Cerebellar nuclear complex (tissue), 1 donor: ENCODE data around the gene SCOC.

Source experiments
- DNase-seq, 2 experiments: peaks; one replicate each; lab custom pipeline; 2025; lab: John Stamatoyannopoulos, UW

The SCOC gene

DNA sequence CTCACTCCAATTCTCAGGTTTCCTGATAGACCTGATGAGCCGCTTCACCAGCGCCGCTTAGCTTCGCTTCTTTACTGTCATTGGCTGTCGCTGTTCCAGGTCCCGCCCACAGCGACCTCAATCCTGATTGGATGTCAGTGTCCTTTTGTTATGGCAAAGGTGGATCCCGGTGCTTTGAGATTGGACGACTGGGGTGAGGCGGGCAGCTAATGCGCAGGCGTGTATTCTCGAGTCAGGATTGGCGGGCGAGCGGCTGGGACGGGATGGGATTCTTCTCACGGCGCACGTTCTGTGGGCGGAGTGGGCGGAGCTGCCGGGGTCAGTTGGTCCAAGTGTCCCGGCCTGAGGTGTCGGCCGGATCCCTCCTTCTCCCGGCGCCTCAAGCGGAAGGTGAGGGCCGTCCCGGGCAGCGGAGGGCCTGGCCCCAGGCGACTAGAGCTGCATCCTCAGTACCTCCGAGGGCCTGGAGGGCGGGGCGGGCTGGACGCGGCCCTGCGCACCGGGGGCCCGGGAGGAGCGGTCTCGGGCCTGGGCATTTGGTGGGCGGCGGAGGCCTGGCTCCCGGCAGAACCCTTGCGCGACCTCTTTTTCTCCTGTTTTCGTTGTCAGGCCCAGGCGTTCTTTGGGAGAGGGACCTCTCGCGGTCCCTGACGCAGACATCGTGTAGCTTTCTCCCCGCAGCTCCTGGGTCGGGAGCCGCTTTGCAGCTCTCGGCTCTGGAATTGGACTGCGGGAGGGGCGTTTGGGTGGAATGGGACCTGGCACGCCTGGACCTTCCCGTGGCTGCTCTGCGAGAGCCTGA lies at the start of gene SCOC:
TSS of gene SCOC (plus strand) at position 319 of the 802 bp plus-strand sequence. CDS start 5,525 bp downstream, outside the sequence.
- DNase-seq = peak; percentile 94 to 99

DNA sequence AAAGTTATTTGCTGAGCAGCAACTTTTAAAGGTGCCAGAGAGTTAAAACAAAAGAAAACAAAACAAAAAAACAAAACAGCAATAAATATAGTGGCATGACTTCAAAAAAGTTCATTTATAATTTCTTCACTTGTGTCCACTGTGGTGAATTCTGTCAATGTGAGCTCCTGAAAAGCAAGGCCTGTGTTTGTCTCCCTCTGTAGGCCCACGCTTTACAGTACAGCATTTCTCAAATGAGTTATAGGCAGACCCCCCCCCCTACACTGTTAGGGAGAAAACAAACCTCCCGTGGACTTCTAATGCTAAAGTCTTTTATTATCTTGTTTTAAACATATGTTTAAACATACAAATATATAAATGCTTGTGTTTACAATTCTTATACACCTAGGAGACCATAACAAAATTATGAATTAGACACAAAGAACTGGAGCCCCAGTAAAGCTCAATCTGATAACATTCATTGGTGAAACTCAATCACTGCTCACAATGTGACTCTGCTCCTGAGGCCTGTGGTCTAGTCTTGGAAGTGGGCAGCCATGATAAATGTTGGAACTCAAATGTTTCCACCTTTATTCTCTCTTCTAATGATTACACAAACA lies 47.0 kb upstream of the SCOC start:
- DNase-seq = no peak

DNA sequence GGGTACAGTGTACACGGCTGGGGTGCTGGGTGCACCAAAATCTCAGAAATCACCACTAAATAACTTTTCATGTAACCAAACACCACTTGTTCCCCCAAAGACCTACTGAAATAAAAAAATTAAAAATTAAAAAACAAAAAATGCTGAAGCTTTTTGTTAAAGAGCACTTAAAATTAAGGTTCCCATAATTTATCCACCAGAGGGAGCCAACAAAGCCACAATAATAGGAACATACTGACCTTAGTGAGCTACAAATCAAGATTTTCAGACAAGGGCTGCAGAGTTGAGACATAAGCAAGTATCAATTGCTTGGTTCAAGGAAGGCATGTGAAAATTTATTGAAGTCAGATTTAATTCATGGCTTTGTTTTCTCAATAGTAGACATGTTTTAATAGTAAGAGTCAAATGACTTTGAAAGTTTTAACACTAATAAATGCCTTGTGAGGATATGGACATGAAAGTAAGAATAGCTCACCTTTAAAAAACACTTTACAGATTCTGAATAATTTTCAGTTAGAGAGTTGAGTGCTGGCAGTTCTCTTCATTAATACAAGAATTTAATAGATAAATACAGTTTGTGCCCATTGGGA lies 43.0 kb upstream of the SCOC start:
- no peak for DNase-seq

DNA sequence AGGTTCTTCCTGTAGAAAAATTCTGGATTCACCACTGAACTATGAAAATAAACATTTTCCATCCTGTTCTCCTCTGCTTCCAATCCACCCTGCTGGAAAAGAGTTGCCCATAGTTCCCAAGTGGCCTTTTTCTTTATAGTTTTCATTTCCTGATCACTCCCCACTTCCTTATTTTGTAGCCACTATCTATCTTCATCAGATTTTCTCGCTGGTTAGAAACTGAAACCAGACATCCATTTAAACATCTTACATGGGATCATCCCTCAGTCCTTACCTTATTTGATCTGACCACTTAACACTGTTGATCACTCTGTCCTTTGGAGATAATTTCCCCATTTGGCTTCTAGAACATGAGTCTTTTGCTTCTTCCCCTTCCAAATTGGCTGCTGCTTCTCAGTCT lies 42.2 kb upstream of the SCOC start:
- no peak for DNase-seq

DNA sequence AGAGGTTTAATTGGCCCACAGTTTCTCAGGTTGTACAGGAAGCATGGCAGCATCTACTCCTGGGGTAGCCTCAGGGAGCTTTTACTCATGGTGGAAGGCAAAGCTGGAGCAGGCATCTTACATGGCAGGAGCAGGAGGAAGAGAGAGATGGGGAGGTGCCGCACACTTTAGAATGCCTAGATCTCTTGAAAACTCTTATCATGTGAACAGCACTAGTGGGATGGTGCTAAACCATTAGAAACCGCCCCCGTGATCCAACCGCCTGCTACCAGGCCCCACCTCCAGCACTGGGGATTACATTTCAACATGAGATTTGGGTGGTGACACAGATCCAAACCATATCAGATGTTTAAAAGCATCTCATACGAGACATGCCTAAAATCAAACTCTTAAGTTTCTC lies 41.6 kb upstream of the SCOC start:
- no peak for DNase-seq

DNA sequence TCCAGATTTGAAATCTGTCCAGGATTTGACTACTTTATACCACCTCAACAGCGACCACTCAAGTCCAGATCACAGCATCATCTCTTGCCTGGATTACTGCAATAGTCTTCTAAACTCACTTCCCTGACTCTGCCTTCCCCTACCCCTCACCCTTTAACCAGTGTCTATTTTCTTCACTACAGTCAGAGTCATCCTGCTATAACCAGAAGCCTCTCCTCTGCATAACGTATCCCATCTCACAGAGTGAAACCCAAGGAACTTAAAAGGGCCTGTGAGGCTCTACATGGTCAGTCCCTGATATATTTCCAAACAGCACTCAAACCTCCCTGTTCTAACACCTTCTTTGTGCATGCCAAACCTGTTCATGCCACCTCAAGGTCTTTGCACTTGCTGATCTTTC lies 40.7 kb upstream of the SCOC start:
- no peak for DNase-seq

DNA sequence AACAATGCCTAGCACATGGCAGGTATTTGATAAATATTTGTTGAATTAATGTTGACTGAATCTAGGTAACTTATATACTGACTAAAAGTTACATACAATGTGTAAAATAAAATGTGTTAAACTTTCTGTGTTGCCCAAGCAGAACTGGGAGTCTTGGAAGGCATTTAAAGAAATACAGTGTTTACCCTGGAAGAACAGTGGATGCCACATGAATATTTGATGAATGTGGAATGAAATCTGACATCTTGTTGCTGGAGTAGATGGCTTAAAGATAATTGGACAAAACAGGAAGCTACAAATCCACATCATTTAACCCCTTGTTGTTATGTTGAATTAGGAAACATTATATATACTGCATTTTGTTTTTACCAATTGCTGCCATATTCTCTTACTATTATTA lies 39.9 kb upstream of the SCOC start:
- no peak for DNase-seq

DNA sequence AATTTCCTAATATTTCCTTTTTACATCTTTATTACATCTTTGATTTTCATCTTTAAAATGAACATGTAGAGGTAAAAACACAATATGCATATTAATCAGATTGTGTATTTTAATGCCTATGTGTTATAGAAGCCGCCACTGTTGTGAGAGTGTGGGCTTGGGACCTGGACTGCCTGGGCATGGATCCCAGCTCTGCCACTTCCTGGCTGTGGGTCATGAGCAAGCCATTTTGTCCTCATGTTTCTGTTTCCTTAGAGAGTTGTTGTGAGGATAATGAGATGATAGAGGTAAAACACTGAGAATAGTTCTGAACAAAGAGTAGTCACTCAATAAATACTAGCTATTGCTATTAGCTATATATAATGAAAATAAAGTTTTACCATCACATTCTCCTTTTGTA lies 38.4 kb upstream of the SCOC start:
- DNase-seq = no peak

DNA sequence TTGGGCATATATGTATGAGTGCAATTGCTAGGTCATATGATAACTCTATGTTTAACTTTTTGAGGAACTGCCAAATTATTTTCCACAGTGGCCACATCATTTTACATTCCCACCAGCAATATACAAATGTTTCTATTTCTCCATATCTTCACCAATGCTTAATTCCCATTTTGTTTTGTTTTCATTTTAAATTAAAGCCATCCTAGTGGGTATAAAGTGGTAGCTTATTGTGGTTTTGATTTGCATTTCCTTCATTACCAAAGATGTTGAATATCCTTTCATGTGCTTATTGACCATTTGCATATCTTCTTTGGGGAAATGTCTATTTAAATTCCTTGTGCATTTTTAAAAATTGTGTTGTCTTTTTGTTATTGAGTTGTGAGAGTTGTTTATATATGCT lies 36.7 kb upstream of the SCOC start:
- DNase-seq = no peak

DNA sequence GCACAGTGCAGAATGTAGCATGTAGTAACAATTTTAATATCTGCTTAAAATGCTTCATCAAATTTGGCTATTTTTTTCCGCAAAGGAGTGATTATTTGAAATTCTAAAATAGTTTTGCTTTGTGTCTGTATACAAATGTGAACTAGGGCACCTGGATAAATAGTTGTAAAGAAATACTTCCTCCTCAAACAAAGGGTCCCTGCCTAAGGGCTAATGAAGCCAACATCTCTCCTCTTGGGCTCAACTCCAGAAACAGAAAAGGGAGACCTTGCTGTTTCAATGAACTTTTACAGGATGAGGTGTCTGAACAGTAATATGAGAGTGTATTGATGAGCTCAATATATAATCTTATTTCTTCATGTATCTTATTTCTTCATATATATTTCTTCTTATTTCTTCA lies 30.8 kb upstream of the SCOC start:
- DNase-seq = no peak

DNA sequence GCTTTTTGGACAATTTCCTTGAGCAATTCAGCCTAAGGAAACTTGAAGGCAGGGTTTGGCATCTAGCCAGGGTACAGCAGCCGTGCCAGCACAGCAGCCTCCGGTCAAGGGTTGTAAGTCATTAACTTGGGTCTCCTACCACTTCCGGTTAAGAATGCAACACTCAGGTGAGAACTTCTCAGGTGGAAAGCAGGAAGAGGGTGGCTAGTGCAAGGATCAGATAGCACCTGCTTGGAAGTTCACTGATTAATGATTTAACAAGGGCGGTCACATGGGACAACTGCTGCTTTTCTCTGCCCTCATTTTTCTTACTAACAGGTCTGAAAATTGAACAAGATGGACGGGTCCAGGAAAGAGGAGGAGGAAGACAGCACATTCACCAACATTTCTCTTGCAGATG lies 30.1 kb upstream of the SCOC start:
- DNase-seq = no peak

DNA sequence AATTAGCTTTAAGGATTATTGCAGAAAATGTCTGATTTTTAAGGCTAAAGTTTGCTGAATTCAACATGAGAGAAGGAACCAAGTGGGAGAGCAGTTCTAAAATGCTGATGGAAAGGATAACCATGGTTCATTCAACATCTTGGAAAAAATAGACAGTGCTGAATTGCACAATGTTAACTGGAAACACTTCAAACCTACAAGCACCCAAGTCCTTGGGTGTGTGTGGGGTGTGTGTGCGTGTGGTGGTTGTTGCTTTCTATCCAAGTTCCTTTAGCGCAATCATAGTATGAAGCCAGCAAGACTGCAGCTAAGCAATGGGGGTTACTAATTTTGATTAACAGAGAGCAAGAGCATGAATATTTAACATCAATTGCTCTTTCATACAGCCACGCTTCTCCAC lies 29.3 kb upstream of the SCOC start:
- no peak for DNase-seq

DNA sequence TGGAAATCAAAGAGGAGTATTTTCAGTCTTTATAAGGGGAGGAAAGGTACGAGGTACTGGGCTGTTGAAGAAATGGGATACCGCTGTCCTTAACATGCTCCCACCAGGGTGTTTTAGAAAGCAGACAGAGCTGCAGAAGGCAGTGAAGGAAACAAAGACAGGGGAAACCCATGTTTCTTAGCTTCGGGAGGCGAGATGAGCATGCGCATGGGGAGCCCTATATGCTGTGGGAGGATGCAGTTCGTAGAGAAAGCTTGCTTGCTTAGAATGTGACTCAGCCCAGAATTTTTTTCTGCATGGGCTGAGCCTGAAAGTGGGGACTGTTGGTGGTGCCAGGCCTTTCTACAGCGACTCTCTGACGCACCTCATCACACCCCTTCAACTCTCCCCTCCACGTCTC lies 28.8 kb upstream of the SCOC start:
- DNase-seq = no peak

DNA sequence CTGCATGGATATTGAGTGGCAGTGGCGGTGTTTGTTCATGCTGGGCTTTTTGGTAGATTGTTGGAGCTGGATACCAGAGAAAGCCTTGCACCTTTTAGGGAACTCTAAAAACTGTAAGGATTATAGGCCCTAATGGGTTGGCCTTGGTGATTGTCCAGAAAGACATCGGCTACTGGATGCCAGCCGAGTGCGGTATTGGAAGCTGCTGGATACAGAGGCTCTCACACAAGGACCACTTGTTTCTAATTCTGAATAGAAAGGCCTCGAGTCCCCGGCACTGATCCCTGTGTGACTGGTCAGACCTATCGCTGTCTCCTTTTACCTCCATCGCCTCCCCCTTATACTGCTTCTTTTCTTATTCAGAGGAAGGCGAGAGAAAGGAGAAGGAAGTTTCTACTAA lies 27.3 kb upstream of the SCOC start:
- DNase-seq = no peak

DNA sequence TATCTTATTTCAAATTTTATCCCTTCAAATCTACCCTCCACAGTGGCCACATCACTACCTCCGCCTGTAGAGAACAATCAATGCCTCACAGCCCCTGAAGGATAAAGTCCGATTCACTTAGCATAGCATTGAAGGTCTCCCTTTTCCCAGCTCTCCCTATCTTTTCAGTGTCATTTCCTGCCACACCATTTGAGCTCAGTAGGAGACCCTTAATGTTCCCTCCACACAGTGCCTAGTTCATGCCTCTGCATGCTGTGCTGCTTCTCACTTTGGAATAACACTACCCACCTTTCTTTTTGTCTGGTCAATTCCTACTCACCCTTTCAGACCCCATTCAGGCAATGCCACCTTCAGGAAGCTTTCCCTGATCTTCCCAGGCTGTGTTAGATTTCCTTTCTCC lies 23.6 kb upstream of the SCOC start:
- no peak for DNase-seq

DNA sequence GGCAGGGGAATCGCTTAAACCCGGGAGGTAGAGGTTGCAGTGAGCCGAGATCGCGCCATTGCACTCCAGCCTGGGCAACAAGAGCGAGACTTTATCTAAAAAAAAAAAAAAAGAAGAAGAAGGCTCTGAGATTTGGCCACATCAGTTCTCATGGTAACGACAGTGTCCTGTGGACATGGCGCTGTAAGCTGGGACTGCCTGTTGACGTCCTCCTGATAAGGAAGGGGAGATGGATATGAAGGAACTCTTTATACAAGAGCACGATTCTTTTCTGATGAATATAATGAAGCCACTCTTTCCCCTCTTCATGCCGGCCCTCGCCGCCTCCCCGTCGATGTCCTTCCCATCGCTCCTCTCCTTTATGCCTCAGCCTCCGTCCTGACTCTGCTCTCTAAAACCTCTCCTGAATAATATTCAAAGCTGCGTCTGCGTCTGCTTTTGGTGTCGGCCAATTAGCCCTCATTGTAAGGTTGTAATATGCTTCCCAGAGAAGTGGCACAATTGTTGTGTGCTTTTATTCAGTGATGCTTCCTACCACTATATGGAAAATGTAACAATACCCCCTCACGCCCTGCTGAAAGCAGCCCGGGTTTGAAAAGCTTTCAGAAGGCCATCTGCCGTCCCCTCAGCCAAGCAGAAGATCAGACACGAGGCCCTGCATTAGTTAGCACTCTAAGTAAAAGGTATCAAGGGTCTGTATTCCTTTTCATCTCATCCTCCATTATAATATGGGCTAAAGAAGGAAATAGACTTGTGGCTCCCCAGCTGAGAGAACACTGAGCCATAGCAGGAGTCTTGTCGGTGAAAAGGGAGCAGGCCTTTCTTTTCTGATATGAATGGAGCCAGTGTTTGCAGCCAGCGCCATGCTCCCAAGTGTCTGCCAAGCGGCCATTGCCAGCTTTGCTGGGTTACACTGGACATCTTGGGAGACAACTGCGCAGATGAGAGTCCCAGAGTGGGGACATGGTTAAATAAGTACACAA lies 22.1 kb upstream of the SCOC start:
- DNase-seq = no peak

DNA sequence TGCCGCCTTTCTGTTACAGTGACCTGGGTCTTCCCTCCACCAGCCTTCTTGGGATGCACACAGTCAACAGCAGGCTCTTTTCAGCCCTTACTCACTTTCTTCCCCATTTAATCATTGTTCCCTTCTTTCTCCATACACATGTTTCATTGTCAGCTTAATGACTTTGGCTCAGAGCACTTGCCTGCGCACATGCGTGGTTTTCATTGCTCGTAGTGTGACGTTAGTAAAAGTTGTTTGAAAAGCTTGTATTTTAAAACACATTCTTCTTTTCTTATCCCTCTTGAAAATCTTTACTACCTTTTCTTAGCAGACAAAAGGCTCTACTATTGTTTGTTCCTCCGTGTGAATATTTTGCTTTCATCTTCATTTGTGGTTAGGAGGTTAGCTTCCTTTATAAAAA lies 19.7 kb upstream of the SCOC start:
- DNase-seq = no peak

DNA sequence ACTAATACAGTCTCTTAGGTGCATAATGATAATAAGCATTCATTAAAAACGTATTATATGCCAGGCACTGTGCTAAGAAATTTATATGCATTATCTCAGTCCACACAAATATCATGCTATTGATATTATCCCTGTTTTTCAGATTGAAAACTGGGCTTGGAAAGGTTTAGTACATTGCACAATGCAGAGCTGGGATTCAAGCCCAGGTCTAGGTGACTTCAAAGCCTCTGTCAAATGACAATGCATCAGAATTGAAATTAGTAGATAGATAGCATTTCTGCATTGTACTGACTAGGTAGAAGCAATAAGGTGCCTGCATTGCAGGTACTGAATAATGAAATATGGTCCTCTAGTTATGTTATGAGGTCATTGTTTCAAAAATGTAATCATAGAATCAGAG lies 18.2 kb upstream of the SCOC start:
- no peak for DNase-seq

DNA sequence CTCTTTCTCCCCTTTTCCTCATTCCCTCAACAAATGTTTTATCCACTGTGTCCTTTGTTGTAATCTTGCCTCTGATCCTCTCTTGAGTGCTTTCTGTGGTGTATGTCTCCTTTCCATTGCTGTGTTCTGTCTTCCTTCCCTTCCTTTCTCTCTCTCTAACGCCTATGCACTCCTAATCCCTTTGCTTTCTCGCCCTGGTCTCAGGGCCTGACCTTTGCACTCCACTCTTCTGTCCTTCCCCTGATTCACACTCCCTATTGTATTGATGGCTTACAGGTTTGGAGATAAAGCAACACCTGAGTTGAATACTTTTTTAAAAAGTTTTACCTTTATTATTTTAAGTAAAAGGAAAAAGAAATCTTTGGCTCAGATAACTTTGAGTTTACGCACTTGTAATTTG lies 15.6 kb upstream of the SCOC start:
- no peak for DNase-seq

DNA sequence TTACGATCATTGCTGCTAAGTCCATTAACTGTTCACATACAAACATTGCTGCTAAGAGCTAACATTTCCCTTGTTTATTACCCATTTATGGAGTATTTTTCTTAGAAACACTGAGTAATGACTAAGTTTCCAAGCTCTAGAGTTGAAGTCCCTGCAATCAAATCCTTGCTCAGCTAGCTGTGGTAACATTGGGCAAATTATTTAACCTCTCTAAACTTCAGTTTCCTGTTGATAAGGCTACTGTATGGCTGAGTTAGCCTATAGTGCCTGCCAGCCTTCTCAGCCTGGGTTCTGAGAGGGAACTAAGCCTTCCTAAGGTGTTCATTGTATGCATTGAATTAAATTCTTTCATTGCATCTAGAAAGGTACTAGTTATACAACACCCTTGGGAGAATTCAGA lies 15.2 kb upstream of the SCOC start:
- DNase-seq = no peak

DNA sequence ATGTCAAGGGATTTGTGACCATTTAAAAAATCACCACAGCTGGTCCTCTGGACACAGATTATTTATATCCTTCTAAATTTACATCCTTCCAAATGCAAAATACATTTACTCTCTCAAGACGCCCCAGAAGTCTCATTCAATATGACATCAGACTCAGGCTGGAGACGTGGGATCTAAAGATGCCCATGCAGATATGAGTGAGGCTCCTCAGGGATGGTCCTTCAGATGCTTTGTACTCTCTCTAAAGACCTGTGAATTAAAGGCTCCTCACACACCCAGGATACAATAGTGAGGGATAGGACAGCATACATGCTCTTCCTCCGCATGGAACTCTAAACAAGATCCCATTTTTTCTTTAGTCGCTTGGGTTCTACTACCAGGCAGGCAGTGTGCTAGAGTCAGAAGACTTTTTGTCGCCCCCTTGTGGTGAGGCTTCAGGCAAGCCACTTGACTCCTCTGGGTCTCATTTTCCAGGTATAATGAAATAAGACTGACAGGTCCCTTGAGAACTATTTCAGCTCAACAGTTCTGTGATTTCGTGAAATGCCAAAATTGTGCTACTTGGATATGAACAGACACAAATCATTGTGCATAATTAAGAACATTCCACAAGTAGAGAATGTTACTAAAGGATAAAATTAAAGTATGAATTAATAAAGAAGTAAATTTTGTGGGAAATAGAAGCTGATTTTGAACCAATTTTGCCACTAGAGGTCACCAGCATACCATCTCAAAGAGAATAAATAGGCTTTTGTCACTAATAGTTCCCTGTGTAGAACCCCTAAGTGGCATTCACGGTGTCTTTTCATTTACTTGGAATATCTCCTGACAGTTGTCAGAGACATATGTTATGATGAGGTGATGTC lies 13.7 kb upstream of the SCOC start:
- DNase-seq = peak in 1 of 2 experiments; percentile 39
